HEK293T (cell line): ENCODE measurements around the gene HSF5.
"Not testable (repeated sequence)": the region's sequence is repeated elsewhere in the genome, so short reads cannot be mapped to it uniquely, and the experiment has no call there.

Source experiments
- CTCF ChIA-PET: fragments of 350-600 bp; formaldehyde crosslinking; extraction: SDS; loops from one replicate; lab custom pipeline; 2021; ENCODE audit warnings: antibody characterized with exemption, inconsistent platforms; lab: Yijun Ruan, JAX
- POLR2A ChIA-PET: fragments of 350-600 bp; formaldehyde crosslinking; extraction: SDS; loops from one replicate; lab custom pipeline; 2020; ENCODE audit warnings: antibody characterized with exemption, inconsistent platforms; lab: Yijun Ruan, JAX
- DNase-seq: peaks from one replicate; pipeline ENCODE4 v3.0.0; 2012; ENCODE audit warnings: mixed read lengths; ENCODE audit errors: extremely low spot score
- ARNT ChIP-seq: fragments of 450-650 bp; IDR thresholded peaks from 2 replicates; pipeline ENCODE4 v1.6.1; 2017; ENCODE audit warnings: mild to moderate bottlenecking
- BHLHE40 ChIP-seq: fragments of 450-650 bp; IDR thresholded peaks from 2 replicates; pipeline ENCODE4 v1.6.1; 2016; ENCODE audit warnings: mild to moderate bottlenecking, moderate library complexity, borderline replicate concordance
- CTBP1 ChIP-seq: fragments of 450-650 bp; IDR thresholded peaks from 2 replicates; pipeline ENCODE4 v1.6.1; 2016; ENCODE audit warnings: borderline replicate concordance
- ELF4 ChIP-seq: fragments of 450-650 bp; IDR thresholded peaks from 2 replicates; pipeline ENCODE4 v1.6.1; 2017; ENCODE audit warnings: antibody characterized with exemption
- FOXA1 ChIP-seq: fragments of 450-650 bp; IDR thresholded peaks from 2 replicates; pipeline ENCODE4 v1.6.1; 2016; ENCODE audit warnings: mild to moderate bottlenecking
- FOXK2 ChIP-seq: fragments of 450-650 bp; IDR thresholded peaks from 2 replicates; pipeline ENCODE4 v1.6.1; 2016; ENCODE audit warnings: mild to moderate bottlenecking
- FOXM1 ChIP-seq: fragments of 450-650 bp; IDR thresholded peaks from 2 replicates; pipeline ENCODE4 v1.6.1; 2017; ENCODE audit warnings: mild to moderate bottlenecking, borderline replicate concordance
- HDGF ChIP-seq: fragments of 450-650 bp; IDR thresholded peaks from 2 replicates; pipeline ENCODE4 v1.6.1; 2017; ENCODE audit warnings: antibody characterized with exemption, borderline replicate concordance
- L3MBTL2 ChIP-seq: fragments of 450-650 bp; conservative IDR thresholded peaks from 2 replicates; pipeline ENCODE4 v1.6.1; 2016; ENCODE audit warnings: mild to moderate bottlenecking
- LEF1 ChIP-seq: fragments of 450-650 bp; IDR thresholded peaks from 2 replicates; pipeline ENCODE4 v1.6.1; 2017; ENCODE audit warnings: mild to moderate bottlenecking, borderline replicate concordance
- NFRKB ChIP-seq: fragments of 450-650 bp; IDR thresholded peaks from 2 replicates; pipeline ENCODE4 v1.6.1; 2016; ENCODE audit warnings: mild to moderate bottlenecking, moderate library complexity
- SP1 ChIP-seq: fragments of 450-650 bp; IDR thresholded peaks from 2 replicates; pipeline ENCODE4 v1.6.1; 2017
- SUZ12 ChIP-seq: fragments of 450-650 bp; IDR thresholded peaks from 2 replicates; pipeline ENCODE4 v1.6.1; 2016; ENCODE audit warnings: mild to moderate bottlenecking
- TARDBP ChIP-seq: fragments of 450-650 bp; IDR thresholded peaks from 2 replicates; pipeline ENCODE4 v1.6.1; 2016
- ZNF384 ChIP-seq: fragments of 450-650 bp; IDR thresholded peaks from 2 replicates; pipeline ENCODE4 v1.6.1; 2016
- TF ChIP-seq, protein P1 (sequence below): fragments of 450-650 bp; IDR thresholded peaks from 2 replicates; pipeline ENCODE4 v1.6.1; 2016

HSF5 gene

GRCh38 chr17:58506354-58507080 lies 18.3 kb upstream of the HSF5 start:
- no peak for DNase-seq
- CTCF ChIA-PET = interaction anchor here (1.3 kb wide), 1 partner anchor 189 kb away, joined by 3 read pairs; no protein-coding TSS in a partner anchor
- POLR2A ChIA-PET = interaction anchor here (0.7 kb wide), 1 partner anchor 8 kb away, joined by 3 read pairs; the partner anchor contains the start of gene MTMR4
- no peak for TF ChIP-seq NFRKB
- TF ChIP-seq, protein P1, sequence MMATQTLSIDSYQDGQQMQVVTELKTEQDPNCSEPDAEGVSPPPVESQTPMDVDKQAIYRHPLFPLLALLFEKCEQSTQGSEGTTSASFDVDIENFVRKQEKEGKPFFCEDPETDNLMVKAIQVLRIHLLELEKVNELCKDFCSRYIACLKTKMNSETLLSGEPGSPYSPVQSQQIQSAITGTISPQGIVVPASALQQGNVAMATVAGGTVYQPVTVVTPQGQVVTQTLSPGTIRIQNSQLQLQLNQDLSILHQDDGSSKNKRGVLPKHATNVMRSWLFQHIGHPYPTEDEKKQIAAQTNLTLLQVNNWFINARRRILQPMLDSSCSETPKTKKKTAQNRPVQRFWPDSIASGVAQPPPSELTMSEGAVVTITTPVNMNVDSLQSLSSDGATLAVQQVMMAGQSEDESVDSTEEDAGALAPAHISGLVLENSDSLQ = no peak
- TF ChIP-seq L3MBTL2 = no peak
- TF ChIP-seq ARNT = no peak
- TF ChIP-seq HDGF = no peak
- TF ChIP-seq FOXA1 = no peak
- TF ChIP-seq CTBP1 = no peak
- TF ChIP-seq ELF4 = no peak
- TF ChIP-seq LEF1 = no peak
- no peak for TF ChIP-seq FOXM1

- TF ChIP-seq LEF1 (no peak), FOXA1 (no peak), TARDBP (no peak), ELF4 (no peak), CTBP1 (no peak), NFRKB (no peak), ARNT (no peak), SP1 (no peak), HDGF (no peak)
- TF ChIP-seq, protein P1 = no peak
- ChIA-PET POLR2A (interaction anchor here (0.7 to 2.2 kb wide), 3 partner anchors 9 to 293 kb away, joined by 3 to 11 read pairs (median 4); partner anchors contain the start of gene MTMR4), CTCF (no interaction called here)
- DNase-seq = no peak
Measured at GRCh38 chr17:58504826-58505351, 16.7 kb upstream of the HSF5 start.

DNA sequence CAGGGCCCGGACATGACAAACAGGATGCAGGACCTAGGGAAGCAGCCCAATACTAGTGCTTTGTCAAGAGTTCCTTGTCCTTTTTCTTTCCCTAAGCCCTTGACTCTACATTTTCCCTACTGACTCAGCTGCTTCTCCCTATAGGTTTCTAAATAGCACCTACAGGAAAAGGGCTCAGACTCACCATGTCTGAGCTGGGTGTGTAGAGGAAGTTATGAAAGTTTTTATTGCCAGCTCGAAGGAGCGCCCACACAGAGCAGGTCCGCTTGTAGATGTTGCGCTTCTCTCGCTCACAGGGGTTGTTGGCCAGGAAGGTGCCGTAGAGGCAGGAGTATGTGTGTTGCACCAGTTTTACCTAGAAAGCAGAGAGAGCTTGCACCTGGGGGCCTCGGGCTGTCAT lies 15.7 kb upstream of the HSF5 start:
- DNase-seq = no peak
- ChIA-PET CTCF (no interaction called here), POLR2A (interaction anchor here (0.7 to 2.2 kb wide), 4 partner anchors 10 to 292 kb away, joined by 3 to 11 read pairs (median 4); partner anchors contain the start of gene MTMR4)
- TF ChIP-seq SUZ12 (no peak), BHLHE40 (no peak), ZNF384 (no peak), FOXK2 (no peak), FOXA1 (no peak), HDGF (no peak), ARNT (no peak), SP1 (no peak), NFRKB (no peak), FOXM1 (no peak), CTBP1 (no peak), TARDBP (no peak), ELF4 (no peak), LEF1 (no peak)
- TF ChIP-seq, protein P1 = no peak

DNA sequence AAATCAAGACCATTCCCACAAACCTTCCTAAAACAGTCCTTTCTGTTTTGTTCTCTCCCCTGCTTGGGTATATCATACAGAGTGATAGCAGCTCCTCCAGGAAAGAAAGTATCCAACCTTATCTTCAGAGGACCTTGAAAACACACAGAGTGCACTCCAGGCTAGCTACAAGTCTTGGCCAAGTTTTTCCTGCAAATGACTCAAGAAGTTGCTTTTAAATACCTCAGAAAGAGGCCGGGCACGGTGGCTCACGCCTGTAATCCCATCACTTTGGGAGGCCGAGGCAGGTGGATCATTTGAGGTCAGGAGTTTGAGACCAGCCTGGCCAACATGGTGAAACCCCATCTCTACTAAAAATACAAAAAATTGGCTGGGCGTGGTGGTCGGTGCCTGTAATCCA lies 14.9 kb upstream of the HSF5 start:
- DNase-seq, CTCF ChIA-PET: not testable (repeated sequence)
- POLR2A ChIA-PET = interaction anchor here (2.2 kb wide), 1 partner anchor 11 kb away, joined by 11 read pairs; the partner anchor contains the start of gene MTMR4

- POLR2A ChIA-PET = interaction anchor here (1.0 kb wide), 1 partner anchor 13 kb away, joined by 3 read pairs; the partner anchor contains the start of gene MTMR4
- CTCF ChIA-PET = interaction anchor here (0.6 kb wide), 1 partner anchor 149 kb away, joined by 4 read pairs; no protein-coding TSS in a partner anchor
Measured at GRCh38 chr17:58501451-58501850, 13.2 kb upstream of the HSF5 start.

More at GRCh38 chr17:58501451-58501850, 13.2 kb upstream of the HSF5 start:
- no peak for DNase-seq
- TF ChIP-seq BHLHE40 (no peak), ZNF384 (no peak), SUZ12 (no peak), L3MBTL2 (no peak), LEF1 (no peak), SP1 (no peak), FOXA1 (no peak), FOXK2 (no peak), TARDBP (no peak), HDGF (no peak), CTBP1 (no peak), ARNT (no peak), ELF4 (no peak), FOXM1 (no peak), NFRKB (no peak)
- TF ChIP-seq, protein P1 = no peak
